HepG2 (cell line): ENCODE results near the gene ESPNL. TPM values are rescaled to one million over a fixed set of nuclear protein-coding genes. Genes with fewer than 3 reads are reported as not detected.

ENCODE experiments used
- BRD4 ChIP-seq: sonication (generic); formaldehyde crosslinking; IDR thresholded peaks from 2 replicates; pipeline ENCODE4 v1.4.0; 2020; ENCODE audit warnings: missing genetic modification reagents
- CBFB ChIP-seq: sonication (generic); formaldehyde crosslinking; IDR thresholded peaks from 2 replicates; pipeline ENCODE4 v1.4.0; 2020; ENCODE audit warnings: missing genetic modification reagents
- CHD2 ChIP-seq: IDR thresholded peaks from 2 replicates; pipeline ENCODE4 v1.6.1; 2011; ENCODE audit warnings: low read depth, low read length, improper control_type of control experiment
- CTCF ChIP-seq: sonication (generic); formaldehyde crosslinking; IDR thresholded peaks from 2 replicates; pipeline ENCODE4 v1.5.0; 2020; ENCODE audit warnings: mild to moderate bottlenecking, missing genetic modification reagents, moderate library complexity
- FOXC1 ChIP-seq: sonication (generic); formaldehyde crosslinking; IDR thresholded peaks from 2 replicates; pipeline ENCODE4 v1.8.0; 2022; ENCODE audit warnings: mild to moderate bottlenecking, missing genetic modification reagents, borderline replicate concordance
- HOMEZ ChIP-seq: IDR thresholded peaks from 2 replicates; pipeline ENCODE4 v1.6.1; 2016; ENCODE audit warnings: low read depth
- PHF8 ChIP-seq: sonication (generic); formaldehyde crosslinking; IDR thresholded peaks from 2 replicates; pipeline ENCODE4 v1.5.0; 2020; ENCODE audit warnings: missing genetic modification reagents
- RBAK ChIP-seq: sonication (generic); formaldehyde crosslinking; IDR thresholded peaks from 2 replicates; pipeline ENCODE4 v1.5.1; 2020; ENCODE audit warnings: mild to moderate bottlenecking, missing genetic modification reagents
- ZFP36L2 ChIP-seq: sonication (generic); formaldehyde crosslinking; IDR thresholded peaks from 2 replicates; pipeline ENCODE4 v1.4.0; 2020; ENCODE audit warnings: missing genetic modification reagents
- ZNF10 ChIP-seq: sonication (generic); formaldehyde crosslinking; IDR thresholded peaks from 2 replicates; pipeline ENCODE4 v1.4.0; 2020; ENCODE audit warnings: mild to moderate bottlenecking, low read depth, missing genetic modification reagents, borderline replicate concordance
- ZNF124 ChIP-seq: sonication (generic); formaldehyde crosslinking; IDR thresholded peaks from 2 replicates; pipeline ENCODE4 v1.4.0; 2020; ENCODE audit warnings: missing genetic modification reagents
- ZNF263 ChIP-seq: sonication (generic); formaldehyde crosslinking; IDR thresholded peaks from 2 replicates; pipeline ENCODE4 v1.4.0; 2020; ENCODE audit warnings: missing genetic modification reagents
- ZNF350 ChIP-seq: sonication (generic); formaldehyde crosslinking; IDR thresholded peaks from 2 replicates; pipeline ENCODE4 v1.4.0; 2020; ENCODE audit warnings: mild to moderate bottlenecking, low read depth, missing genetic modification reagents, borderline replicate concordance
- ZNF484 ChIP-seq: sonication (generic); formaldehyde crosslinking; IDR thresholded peaks from 2 replicates; pipeline ENCODE4 v1.5.1; 2020; ENCODE audit warnings: mild to moderate bottlenecking, low read depth, missing genetic modification reagents, borderline replicate concordance
- ZNF564 ChIP-seq: sonication (generic); formaldehyde crosslinking; IDR thresholded peaks from 2 replicates; pipeline ENCODE4 v1.8.1; 2023; ENCODE audit warnings: mild to moderate bottlenecking, missing genetic modification reagents
- ZNF577 ChIP-seq: sonication (generic); formaldehyde crosslinking; IDR thresholded peaks from 2 replicates; pipeline ENCODE4 v1.4.0; 2020; ENCODE audit warnings: mild to moderate bottlenecking, low read depth, missing genetic modification reagents, borderline replicate concordance
- ZNF704 ChIP-seq: sonication (generic); formaldehyde crosslinking; IDR thresholded peaks from 2 replicates; pipeline ENCODE4 v1.8.1; 2023; ENCODE audit warnings: mild to moderate bottlenecking, inconsistent platforms, moderate library complexity, missing genetic modification reagents, borderline replicate concordance
- ZNF768 ChIP-seq: sonication (generic); formaldehyde crosslinking; IDR thresholded peaks from 2 replicates; pipeline ENCODE4 v1.4.0; 2020; ENCODE audit warnings: missing genetic modification reagents
- ZNF891 ChIP-seq: sonication (generic); formaldehyde crosslinking; IDR thresholded peaks from 2 replicates; pipeline ENCODE4 v1.5.0; 2020; ENCODE audit warnings: mild to moderate bottlenecking, missing genetic modification reagents
- polyA plus RNA-seq, 8 experiments: library from polyadenylated mRNA; depleted of rRNA in 3 of 8; stranded (reverse) in 7 of 8; unstranded in 1 of 8; fragments of >200 nt; fragmentation: Illumina TruSeq in 4 of 8; extraction: Trizol in 4 of 8; gene quantifications; 2 replicates each; pipeline versions ENCODE4 v1.2.1 to v1.2.3, GENCODE V29; 2011 to 2016; ENCODE audit warnings: low read depth in 4 of 8, missing spikeins in 1 of 8, mixed read lengths in 1 of 8; ENCODE audit not compliant: insufficient read depth in 1 of 8
- total RNA-seq, 5 experiments: library from RNA; depleted of rRNA; stranded (reverse); fragments of >200 nt; fragmentation: Illumina TruSeq; extraction: Trizol; gene quantifications; 2 replicates each; pipeline ENCODE4 v1.2.3, GENCODE V29; 2016; ENCODE audit warnings: low read depth in 1 of 5
- TF ChIP-seq, protein P1 (sequence below), 2 experiments: sonication (generic) in 1 of 2; formaldehyde crosslinking in 1 of 2; IDR thresholded peaks; 2 replicates each; pipeline versions ENCODE4 v1.4.0 to v1.6.1; 2018 to 2020; ENCODE audit warnings: missing genetic modification reagents in 2 of 2, borderline replicate concordance in 1 of 2, low read depth in 1 of 2, mild to moderate bottlenecking in 1 of 2, missing biosample characterization in 1 of 2

ESPNL gene
- total and polyA plus RNA-seq, 2 of the 13 experiments (the other 11 are each of a cell fraction or from before 2014, with no cell fraction given): 0.45 to 0.80 TPM

- no peak for TF ChIP-seq CHD2
- no peak for TF ChIP-seq ZNF263 (CRISPR knock-in tag)
- no peak; the same call in 1 of the 2 replicates for TF ChIP-seq PHF8 (CRISPR knock-in tag)
- TF ChIP-seq ZFP36L2 (CRISPR knock-in tag): no peak
- no peak for TF ChIP-seq FOXC1 (CRISPR knock-in tag)
- TF ChIP-seq ZNF577 (CRISPR knock-in tag): no peak
- TF ChIP-seq, protein P1, sequence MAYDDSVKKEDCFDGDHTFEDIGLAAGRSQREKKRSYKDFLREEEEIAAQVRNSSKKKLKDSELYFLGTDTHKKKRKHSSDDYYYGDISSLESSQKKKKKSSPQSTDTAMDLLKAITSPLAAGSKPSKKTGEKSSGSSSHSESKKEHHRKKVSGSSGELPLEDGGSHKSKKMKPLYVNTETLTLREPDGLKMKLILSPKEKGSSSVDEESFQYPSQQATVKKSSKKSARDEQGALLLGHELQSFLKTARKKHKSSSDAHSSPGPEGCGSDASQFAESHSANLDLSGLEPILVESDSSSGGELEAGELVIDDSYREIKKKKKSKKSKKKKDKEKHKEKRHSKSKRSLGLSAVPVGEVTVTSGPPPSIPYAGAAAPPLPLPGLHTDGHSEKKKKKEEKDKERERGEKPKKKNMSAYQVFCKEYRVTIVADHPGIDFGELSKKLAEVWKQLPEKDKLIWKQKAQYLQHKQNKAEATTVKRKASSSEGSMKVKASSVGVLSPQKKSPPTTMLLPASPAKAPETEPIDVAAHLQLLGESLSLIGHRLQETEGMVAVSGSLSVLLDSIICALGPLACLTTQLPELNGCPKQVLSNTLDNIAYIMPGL (CRISPR knock-in tag; IDR thresholded peaks at IDR 0.05; ENCODE audit: borderline replicate concordance in 1 of 2, low read depth in 1 of 2): peak in 1 of 2 experiments; percentile 46; a peak in 1 of 4 replicates
- peak; percentile 15 for TF ChIP-seq ZNF350 (CRISPR knock-in tag)
- TF ChIP-seq ZNF124 (CRISPR knock-in tag): no peak
- no peak for TF ChIP-seq ZNF10
- TF ChIP-seq ZNF564 (CRISPR knock-in tag): no peak
- no peak; the same call in 1 of the 2 replicates for TF ChIP-seq ZNF768
- no peak for TF ChIP-seq RBAK (CRISPR knock-in tag)
- no peak for TF ChIP-seq CBFB
- TF ChIP-seq CTCF (CRISPR knock-in tag): peak; percentile 87
- TF ChIP-seq ZNF891: no peak
- TF ChIP-seq HOMEZ: no peak; the same call in 1 of the 2 replicates
- TF ChIP-seq ZNF704: 0 out of 2 replicates have a peak, but pooled peaks have one; percentile 62
- no peak for TF ChIP-seq ZNF484
- TF ChIP-seq BRD4 (CRISPR knock-in tag): 0 out of 2 replicates have a peak, but pooled peaks have one; percentile 39
These were observed 6.8 kb downstream of the ESPNL start (continued) for GRCh38 chr2:238106698-238107524.
